Measurements from ENCODE around the gene TMEM231.
"Not testable (repeated sequence)": the region's sequence is repeated elsewhere in the genome, so short reads cannot be mapped to it uniquely, and the experiment has no call there.

- not testable (repeated sequence) for TF ChIP-seq CTCF, POLR2A (IDR thresholded peaks at IDR 0.05)
Observed at GRCh38 chr16:75548456-75548855, 7.6 kb downstream of the TMEM231 start.
